HEK293T (cell line): ENCODE data around the gene GP5.

ENCODE experiments used
- CTCF ChIA-PET: fragments of 350-600 bp; formaldehyde crosslinking; extraction: SDS; loops from one replicate; lab custom pipeline; 2021; ENCODE audit warnings: antibody characterized with exemption, inconsistent platforms; lab: Yijun Ruan, JAX
- POLR2A ChIA-PET: fragments of 350-600 bp; formaldehyde crosslinking; extraction: SDS; loops from one replicate; lab custom pipeline; 2020; ENCODE audit warnings: antibody characterized with exemption, inconsistent platforms; lab: Yijun Ruan, JAX
- DNase-seq: peaks from one replicate; pipeline ENCODE4 v3.0.0; 2012; ENCODE audit warnings: mixed read lengths; ENCODE audit errors: extremely low spot score
- ARNT ChIP-seq: fragments of 450-650 bp; IDR thresholded peaks from 2 replicates; pipeline ENCODE4 v1.6.1; 2017; ENCODE audit warnings: mild to moderate bottlenecking
- BHLHE40 ChIP-seq: fragments of 450-650 bp; IDR thresholded peaks from 2 replicates; pipeline ENCODE4 v1.6.1; 2016; ENCODE audit warnings: mild to moderate bottlenecking, moderate library complexity, borderline replicate concordance
- CTBP1 ChIP-seq: fragments of 450-650 bp; IDR thresholded peaks from 2 replicates; pipeline ENCODE4 v1.6.1; 2016; ENCODE audit warnings: borderline replicate concordance
- ELF4 ChIP-seq: fragments of 450-650 bp; IDR thresholded peaks from 2 replicates; pipeline ENCODE4 v1.6.1; 2017; ENCODE audit warnings: antibody characterized with exemption
- FOXA1 ChIP-seq: fragments of 450-650 bp; IDR thresholded peaks from 2 replicates; pipeline ENCODE4 v1.6.1; 2016; ENCODE audit warnings: mild to moderate bottlenecking
- FOXK2 ChIP-seq: fragments of 450-650 bp; IDR thresholded peaks from 2 replicates; pipeline ENCODE4 v1.6.1; 2016; ENCODE audit warnings: mild to moderate bottlenecking
- FOXM1 ChIP-seq: fragments of 450-650 bp; IDR thresholded peaks from 2 replicates; pipeline ENCODE4 v1.6.1; 2017; ENCODE audit warnings: mild to moderate bottlenecking, borderline replicate concordance
- HDGF ChIP-seq: fragments of 450-650 bp; IDR thresholded peaks from 2 replicates; pipeline ENCODE4 v1.6.1; 2017; ENCODE audit warnings: antibody characterized with exemption, borderline replicate concordance
- L3MBTL2 ChIP-seq: fragments of 450-650 bp; conservative IDR thresholded peaks from 2 replicates; pipeline ENCODE4 v1.6.1; 2016; ENCODE audit warnings: mild to moderate bottlenecking
- LEF1 ChIP-seq: fragments of 450-650 bp; IDR thresholded peaks from 2 replicates; pipeline ENCODE4 v1.6.1; 2017; ENCODE audit warnings: mild to moderate bottlenecking, borderline replicate concordance
- NFRKB ChIP-seq: fragments of 450-650 bp; IDR thresholded peaks from 2 replicates; pipeline ENCODE4 v1.6.1; 2016; ENCODE audit warnings: mild to moderate bottlenecking, moderate library complexity
- SP1 ChIP-seq: fragments of 450-650 bp; IDR thresholded peaks from 2 replicates; pipeline ENCODE4 v1.6.1; 2017
- SUZ12 ChIP-seq: fragments of 450-650 bp; IDR thresholded peaks from 2 replicates; pipeline ENCODE4 v1.6.1; 2016; ENCODE audit warnings: mild to moderate bottlenecking
- TARDBP ChIP-seq: fragments of 450-650 bp; IDR thresholded peaks from 2 replicates; pipeline ENCODE4 v1.6.1; 2016
- ZNF384 ChIP-seq: fragments of 450-650 bp; IDR thresholded peaks from 2 replicates; pipeline ENCODE4 v1.6.1; 2016
- TF ChIP-seq, protein P1 (sequence below): fragments of 450-650 bp; IDR thresholded peaks from 2 replicates; pipeline ENCODE4 v1.6.1; 2016

The GP5 gene

DNA sequence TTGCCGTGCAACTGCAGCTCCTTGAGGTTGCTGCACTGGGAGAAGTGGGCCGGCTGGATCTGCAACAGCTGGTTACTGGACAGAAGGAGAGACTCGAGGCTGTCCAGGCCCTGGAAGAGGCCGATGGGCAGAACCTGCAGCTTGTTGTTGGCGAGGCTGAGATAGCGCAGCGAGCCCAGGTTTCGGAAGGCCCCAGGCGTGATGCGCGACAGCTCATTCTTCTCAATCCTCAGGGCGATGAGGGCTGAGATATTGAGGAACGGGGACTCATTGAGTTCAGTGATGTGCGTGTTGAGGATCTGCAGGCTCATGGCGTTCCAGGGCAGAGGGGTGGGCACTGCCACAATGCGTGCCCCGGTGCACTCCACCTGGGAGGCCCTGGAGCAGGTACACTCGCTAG lies 38.5 kb downstream of the GP5 start:
- ChIA-PET CTCF (interaction anchor here (0.7 kb wide), 1 partner anchor 18 kb away, joined by 3 read pairs; no protein-coding TSS in a partner anchor), POLR2A (no interaction called here)
- no peak for DNase-seq
- TF ChIP-seq NFRKB (no peak), FOXM1 (no peak), FOXK2 (no peak), SUZ12 (no peak), HDGF (no peak), SP1 (no peak), BHLHE40 (no peak), ZNF384 (no peak), TARDBP (no peak), LEF1 (no peak), L3MBTL2 (no peak), ARNT (no peak), ELF4 (no peak), FOXA1 (no peak)
- TF ChIP-seq, protein P1, sequence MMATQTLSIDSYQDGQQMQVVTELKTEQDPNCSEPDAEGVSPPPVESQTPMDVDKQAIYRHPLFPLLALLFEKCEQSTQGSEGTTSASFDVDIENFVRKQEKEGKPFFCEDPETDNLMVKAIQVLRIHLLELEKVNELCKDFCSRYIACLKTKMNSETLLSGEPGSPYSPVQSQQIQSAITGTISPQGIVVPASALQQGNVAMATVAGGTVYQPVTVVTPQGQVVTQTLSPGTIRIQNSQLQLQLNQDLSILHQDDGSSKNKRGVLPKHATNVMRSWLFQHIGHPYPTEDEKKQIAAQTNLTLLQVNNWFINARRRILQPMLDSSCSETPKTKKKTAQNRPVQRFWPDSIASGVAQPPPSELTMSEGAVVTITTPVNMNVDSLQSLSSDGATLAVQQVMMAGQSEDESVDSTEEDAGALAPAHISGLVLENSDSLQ, result no peak

DNA sequence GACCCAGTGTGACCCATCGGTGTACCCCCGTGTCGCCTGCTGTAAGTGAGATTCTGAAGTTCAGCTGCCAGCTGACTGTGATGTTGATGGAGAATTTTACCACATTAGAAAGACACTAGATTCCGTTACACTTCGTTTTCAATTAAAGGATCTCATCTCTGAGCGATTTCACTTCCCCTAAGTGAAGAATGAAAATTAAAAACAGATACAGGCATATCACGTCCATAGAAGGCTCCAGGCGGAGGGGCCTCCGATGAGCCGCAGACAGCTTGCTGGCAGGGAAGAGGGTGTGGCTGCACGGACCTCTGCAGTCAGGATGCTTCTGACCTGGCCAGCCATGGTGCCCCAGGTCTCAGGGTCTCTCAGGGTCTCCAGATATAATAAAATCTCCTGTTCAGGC lies 41.4 kb downstream of the GP5 start:
- ChIA-PET POLR2A (no interaction called here), CTCF (no interaction called here)
- DNase-seq, result no peak
- TF ChIP-seq SP1, result no peak
- no peak for TF ChIP-seq HDGF
- TF ChIP-seq L3MBTL2, result no peak
- no peak for TF ChIP-seq ZNF384
- no peak for TF ChIP-seq TARDBP
- no peak for TF ChIP-seq ARNT
- no peak for TF ChIP-seq ELF4
- TF ChIP-seq FOXM1, result no peak
- no peak for TF ChIP-seq FOXK2
- no peak for TF ChIP-seq SUZ12
- TF ChIP-seq BHLHE40, result no peak
- no peak for TF ChIP-seq NFRKB
- no peak for TF ChIP-seq LEF1
- no peak for TF ChIP-seq CTBP1
- TF ChIP-seq, protein P1, result no peak
- no peak for TF ChIP-seq FOXA1

DNA sequence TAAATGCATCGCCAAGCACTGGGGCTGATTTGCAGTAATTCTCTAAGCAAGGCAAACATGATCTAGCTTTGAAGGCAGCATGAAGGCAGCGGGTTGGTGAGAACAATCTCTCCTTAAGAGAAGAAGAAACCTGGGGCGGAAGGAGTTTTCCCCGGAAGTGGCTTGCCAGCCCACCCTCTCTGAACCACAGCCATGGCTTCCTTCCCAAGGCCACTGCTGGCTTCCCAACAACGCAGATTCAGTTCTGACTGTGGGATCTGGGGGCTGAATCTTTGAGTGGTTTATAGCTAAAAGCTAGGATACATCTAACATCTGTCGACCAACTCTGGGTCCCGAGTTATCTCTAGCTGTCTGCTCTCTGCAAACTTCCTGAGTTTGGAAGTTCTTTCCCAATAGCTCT lies 43.7 kb downstream of the GP5 start:
- ChIA-PET CTCF (interaction anchor here (0.7 to 1.2 kb wide), 2 partner anchors 15 to 22 kb away, joined by 3 read pairs; no protein-coding TSS in a partner anchor), POLR2A (no interaction called here)
- no peak for DNase-seq
- TF ChIP-seq CTBP1 (no peak), TARDBP (no peak), SUZ12 (no peak), SP1 (no peak), BHLHE40 (no peak), NFRKB (no peak), LEF1 (no peak), L3MBTL2 (no peak), FOXM1 (no peak), ARNT (no peak), ELF4 (no peak), FOXK2 (no peak), ZNF384 (no peak), HDGF (no peak), FOXA1 (no peak)
- TF ChIP-seq, protein P1, result no peak

DNA sequence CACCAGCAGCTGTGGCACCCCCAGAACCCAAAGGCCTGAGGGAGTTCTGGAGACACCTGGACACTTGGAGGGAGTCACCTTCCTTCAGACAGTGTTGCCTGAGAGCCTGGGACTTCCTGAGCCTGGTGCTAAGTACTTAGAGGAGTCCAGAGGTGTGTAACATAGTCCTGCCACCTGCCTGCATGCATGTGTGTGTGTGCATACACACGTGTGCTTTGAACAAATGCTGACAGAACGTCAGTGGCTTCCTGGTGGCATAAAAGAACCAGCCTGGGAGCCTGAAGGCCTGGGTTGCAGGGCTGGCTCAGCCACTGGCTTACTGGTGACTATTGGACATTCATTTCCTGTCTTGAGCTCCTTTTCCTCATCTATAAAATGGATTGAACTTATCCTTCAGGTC lies 44.8 kb downstream of the GP5 start:
- TF ChIP-seq ARNT (no peak), HDGF (no peak), CTBP1 (no peak), BHLHE40 (no peak)
- DNase-seq, result no peak
- ChIA-PET CTCF (no interaction called here), POLR2A (no interaction called here)

DNA sequence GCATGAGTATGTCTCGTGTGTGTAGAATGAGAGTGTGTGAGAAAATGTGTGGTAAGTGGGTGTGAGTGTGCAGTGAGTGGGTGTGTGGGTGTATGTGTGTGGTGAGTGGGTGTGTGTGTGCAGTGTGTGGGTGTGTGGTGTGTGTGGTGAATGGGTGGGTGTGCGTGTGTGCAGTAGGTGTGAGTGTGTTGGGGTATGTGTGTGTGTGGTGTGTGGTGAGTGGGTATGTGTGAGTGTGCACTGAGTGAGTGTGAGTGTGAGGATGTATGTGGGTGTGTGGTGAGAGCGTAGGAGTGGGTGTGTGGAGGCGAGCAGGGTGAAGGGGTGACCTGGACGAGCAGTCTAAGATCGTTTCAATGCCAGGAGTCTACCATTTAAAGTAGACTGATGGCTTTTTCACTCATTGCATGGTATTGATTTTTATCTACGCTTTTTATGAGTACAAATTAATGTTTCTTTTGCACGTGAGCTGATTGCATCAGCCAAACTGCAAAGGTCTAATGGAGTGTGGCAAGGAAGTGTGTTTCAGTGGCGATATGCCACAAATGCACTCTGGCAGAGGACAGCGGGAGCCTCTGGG lies 46.3 kb downstream of the GP5 start:
- no peak for DNase-seq
- POLR2A ChIA-PET, result no interaction called here
- CTCF ChIA-PET, result no interaction called here
- no peak for TF ChIP-seq SP1
- peak; percentile 50; the same call in 1 of the 2 replicates for TF ChIP-seq ARNT

DNA sequence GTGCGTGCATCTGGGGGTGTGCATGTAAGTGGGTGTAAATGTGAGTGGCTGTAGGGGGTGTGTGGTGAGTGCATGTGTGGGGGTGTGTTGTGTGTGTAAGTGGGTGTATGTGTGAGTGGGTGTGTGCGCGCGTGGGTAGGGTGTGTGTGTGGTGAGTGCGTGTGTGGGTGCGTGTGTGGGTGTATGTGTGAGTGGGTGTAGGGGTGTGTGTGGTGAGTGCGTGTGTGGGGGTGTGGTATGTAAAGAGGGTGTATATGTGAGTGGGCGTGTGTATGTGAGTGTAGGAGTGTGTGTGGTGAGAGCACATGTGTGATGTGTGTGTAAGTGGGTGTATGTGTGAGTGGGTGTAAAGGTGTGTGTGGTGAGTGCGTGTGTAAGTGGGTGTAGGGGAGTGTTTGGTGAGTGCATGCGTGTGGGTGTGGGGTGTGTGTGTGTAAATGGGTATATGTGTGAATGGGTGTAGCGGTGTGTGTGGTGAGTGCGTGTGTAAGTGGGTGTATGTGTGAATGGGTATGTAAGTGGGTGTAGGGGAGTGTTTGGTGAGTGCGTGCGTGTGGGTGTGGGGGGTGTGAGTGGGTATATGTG lies 47.0 kb downstream of the GP5 start:
- ChIA-PET POLR2A (no interaction called here), CTCF (no interaction called here)
- TF ChIP-seq FOXM1, result no peak
- TF ChIP-seq TARDBP, result no peak
- TF ChIP-seq, protein P1, result no peak
- TF ChIP-seq LEF1, result no peak
- TF ChIP-seq SUZ12, result no peak
- TF ChIP-seq SP1, result no peak
- TF ChIP-seq CTBP1, result no peak
- no peak for DNase-seq
